Measurements from ENCODE around the gene SYNE2. TPM values are rescaled to one million over a fixed set of nuclear protein-coding genes. Genes with fewer than 3 reads are reported as not detected.

SYNE2 gene
- total and polyA plus RNA-seq, 2 donors (not counting 1 experiment from before 2014, with no cell fraction given): 3.1 to 15.4 TPM

DNA sequence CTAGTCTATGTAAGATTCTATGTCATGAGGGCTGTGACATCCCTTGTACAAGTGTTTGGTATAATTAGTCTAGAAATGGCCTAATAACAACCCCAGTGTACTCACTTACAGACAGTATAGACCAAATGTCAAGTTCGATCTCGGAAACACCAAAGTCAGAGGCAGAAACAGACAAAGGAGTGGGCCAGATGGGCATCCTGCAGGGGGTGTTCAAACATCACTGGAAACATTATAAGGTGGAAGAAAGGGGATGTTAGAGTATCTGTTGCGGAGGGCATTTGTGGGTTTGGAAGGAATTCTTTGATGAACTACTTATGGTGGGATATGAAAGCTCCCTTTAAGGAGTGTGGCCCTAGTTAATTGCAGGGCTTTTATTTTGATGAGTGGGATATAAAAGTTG is 306.8 kb downstream of the SYNE2 start:
- Histone ChIP-seq H3K9ac (ENCODE audit: insufficient read depth, low read length) (no peak overlapping the region), H3K9me3 (ENCODE audit: control insufficient read depth, insufficient read depth, low read depth, low read length) (no peaks in the 10 kb centered on the region), H4K20me1 (ENCODE audit: control insufficient read depth, extremely low read depth, insufficient read depth, low read length) (no peaks in the 10 kb centered on the region), H3K27me3 (ENCODE audit: control insufficient read depth, insufficient read depth, low read length) (no peaks in the 10 kb centered on the region), H3K4me3 (replicated peaks in 1 of 4; ENCODE audit: control extremely low read depth in 1 of 4, insufficient read depth in 1 of 4, low read depth in 3 of 4, low read length in 4 of 4) (no peak overlapping the region), H3K27ac (ENCODE audit: insufficient read depth, low read length) (no peak overlapping the region), H3K4me2 (ENCODE audit: extremely low read depth, insufficient read depth, low read length) (no peak overlapping the region), H2AFZ (ENCODE audit: low read length) (no peak overlapping the region), H3K79me2 (ENCODE audit: control insufficient read depth, insufficient read depth, low read length) (no peaks in the 10 kb centered on the region), H3K36me3 (ENCODE audit: control insufficient read depth, insufficient read depth, low read length) (no peaks in the 10 kb centered on the region), H3K4me1 (ENCODE audit: control insufficient read depth, extremely low read depth, insufficient read depth, low read length) (no peaks in the 10 kb centered on the region)
- DNase-seq (ENCODE audit: low read depth in 2 of 2): no peak
- no peak for TF ChIP-seq CTCF (conservative IDR thresholded peaks at IDR 0.05 in 1 of 2, IDR thresholded peaks at IDR 0.05 in 1 of 2; ENCODE audit: low read depth in 1 of 2, low read length in 2 of 2)
- TF ChIP-seq EZH2 (IDR thresholded peaks at IDR 0.05; ENCODE audit: low read length, missing control alignments): no peak

DNA sequence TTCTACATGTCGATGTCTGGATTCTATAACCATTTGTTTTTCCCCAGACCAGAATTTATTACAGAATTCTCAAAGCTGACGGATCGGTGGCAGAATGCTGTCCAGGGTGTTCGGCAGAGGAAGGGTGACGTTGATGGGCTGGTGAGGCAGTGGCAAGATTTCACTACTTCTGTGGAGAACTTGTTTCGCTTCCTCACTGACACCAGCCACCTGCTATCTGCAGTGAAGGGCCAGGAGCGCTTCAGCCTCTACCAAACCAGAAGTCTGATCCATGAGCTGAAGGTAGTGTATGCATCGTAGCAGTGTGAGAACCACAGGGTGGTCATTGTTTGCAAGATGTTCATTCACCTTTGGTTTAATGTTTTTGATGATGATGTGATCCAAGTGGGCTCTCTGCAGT is 317.4 kb downstream of the SYNE2 start:
- Histone ChIP-seq H3K79me2 (ENCODE audit: control insufficient read depth, insufficient read depth, low read length) (no peaks in the 10 kb centered on the region), H3K36me3 (ENCODE audit: control insufficient read depth, insufficient read depth, low read length) (no peaks in the 10 kb centered on the region), H3K4me3 (replicated peaks in 1 of 4; ENCODE audit: control extremely low read depth in 1 of 4, insufficient read depth in 1 of 4, low read depth in 3 of 4, low read length in 4 of 4) (no peak overlapping the region), H2AFZ (ENCODE audit: low read length) (no peak overlapping the region), H3K4me1 (ENCODE audit: control insufficient read depth, extremely low read depth, insufficient read depth, low read length) (no peaks in the 10 kb centered on the region), H3K27ac (ENCODE audit: insufficient read depth, low read length) (no peak overlapping the region), H4K20me1 (ENCODE audit: control insufficient read depth, extremely low read depth, insufficient read depth, low read length) (no peaks in the 10 kb centered on the region), H3K9me3 (ENCODE audit: control insufficient read depth, insufficient read depth, low read depth, low read length) (no peaks in the 10 kb centered on the region), H3K4me2 (ENCODE audit: extremely low read depth, insufficient read depth, low read length) (no peak overlapping the region), H3K27me3 (ENCODE audit: control insufficient read depth, insufficient read depth, low read length) (no peaks in the 10 kb centered on the region), H3K9ac (ENCODE audit: insufficient read depth, low read length) (no peak overlapping the region)
- TF ChIP-seq EZH2 (IDR thresholded peaks at IDR 0.05; ENCODE audit: low read length, missing control alignments) (no peak), CTCF (conservative IDR thresholded peaks at IDR 0.05 in 1 of 2, IDR thresholded peaks at IDR 0.05 in 1 of 2; ENCODE audit: low read depth in 1 of 2, low read length in 2 of 2) (no peak)
- DNase-seq (ENCODE audit: low read depth in 2 of 2): no peak

DNA sequence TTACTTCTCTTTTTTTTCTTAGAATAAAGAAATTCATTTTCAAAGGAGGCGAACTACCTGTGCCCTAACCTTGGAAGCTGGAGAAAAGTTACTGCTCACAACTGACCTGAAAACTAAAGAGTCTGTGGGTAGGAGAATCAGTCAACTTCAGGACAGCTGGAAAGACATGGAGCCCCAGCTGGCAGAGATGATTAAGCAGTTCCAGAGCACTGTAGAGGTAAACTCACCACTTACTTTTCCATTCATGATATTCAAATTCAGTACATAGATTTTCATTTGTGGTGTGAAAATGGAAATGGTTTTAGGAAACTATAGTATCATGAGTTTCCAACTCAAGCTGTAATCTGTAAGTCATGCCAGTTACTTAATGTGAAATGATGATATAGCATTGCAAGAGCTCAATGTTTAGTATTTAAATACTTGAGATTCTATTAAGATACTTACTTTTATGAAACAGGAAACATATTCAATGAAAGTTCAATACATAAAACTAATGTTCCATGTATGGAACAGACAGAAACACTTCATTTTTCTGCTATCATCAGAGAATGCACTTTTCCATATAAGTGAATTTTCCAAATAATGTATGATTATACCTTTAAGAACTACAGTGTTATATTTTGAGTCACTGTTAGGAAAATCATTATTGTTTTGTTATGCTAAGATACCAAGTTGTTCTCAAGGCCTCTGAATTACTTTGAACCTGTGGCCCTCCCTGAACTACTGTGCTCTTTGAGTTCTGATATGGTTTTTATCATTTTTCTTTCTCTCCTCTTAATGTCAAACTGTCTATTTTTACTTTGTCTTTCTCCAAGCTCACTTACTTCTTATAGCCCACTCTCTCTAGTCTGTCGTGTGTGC is 322.3 kb downstream of the SYNE2 start:
- Histone ChIP-seq H4K20me1 (ENCODE audit: control insufficient read depth, extremely low read depth, insufficient read depth, low read length) (no peaks in the 10 kb centered on the region), H3K9me3 (ENCODE audit: control insufficient read depth, insufficient read depth, low read depth, low read length) (no peaks in the 10 kb centered on the region), H3K4me2 (ENCODE audit: extremely low read depth, insufficient read depth, low read length) (no peak overlapping the region), H3K27ac (ENCODE audit: insufficient read depth, low read length) (no peak overlapping the region), H3K4me3 (replicated peaks in 1 of 4; ENCODE audit: control extremely low read depth in 1 of 4, insufficient read depth in 1 of 4, low read depth in 3 of 4, low read length in 4 of 4) (no peak overlapping the region), H3K79me2 (ENCODE audit: control insufficient read depth, insufficient read depth, low read length) (no peaks in the 10 kb centered on the region), H3K36me3 (ENCODE audit: control insufficient read depth, insufficient read depth, low read length) (no peaks in the 10 kb centered on the region), H2AFZ (ENCODE audit: low read length) (no peak overlapping the region), H3K27me3 (ENCODE audit: control insufficient read depth, insufficient read depth, low read length) (no peaks in the 10 kb centered on the region), H3K4me1 (ENCODE audit: control insufficient read depth, extremely low read depth, insufficient read depth, low read length) (no peaks in the 10 kb centered on the region), H3K9ac (ENCODE audit: insufficient read depth, low read length) (no peak overlapping the region)
- TF ChIP-seq CTCF (conservative IDR thresholded peaks at IDR 0.05 in 1 of 2, IDR thresholded peaks at IDR 0.05 in 1 of 2; ENCODE audit: low read depth in 1 of 2, low read length in 2 of 2): no peak
- no peak for TF ChIP-seq EZH2 (IDR thresholded peaks at IDR 0.05; ENCODE audit: low read length, missing control alignments)
- DNase-seq (ENCODE audit: low read depth in 2 of 2): no peak

All from fibroblast of lung (primary cell).